ENCODE results near the gene TPO.
A peak's percentile ranks its signal among the peaks of the same experiment; 100 is the strongest.

The TPO gene

DNA sequence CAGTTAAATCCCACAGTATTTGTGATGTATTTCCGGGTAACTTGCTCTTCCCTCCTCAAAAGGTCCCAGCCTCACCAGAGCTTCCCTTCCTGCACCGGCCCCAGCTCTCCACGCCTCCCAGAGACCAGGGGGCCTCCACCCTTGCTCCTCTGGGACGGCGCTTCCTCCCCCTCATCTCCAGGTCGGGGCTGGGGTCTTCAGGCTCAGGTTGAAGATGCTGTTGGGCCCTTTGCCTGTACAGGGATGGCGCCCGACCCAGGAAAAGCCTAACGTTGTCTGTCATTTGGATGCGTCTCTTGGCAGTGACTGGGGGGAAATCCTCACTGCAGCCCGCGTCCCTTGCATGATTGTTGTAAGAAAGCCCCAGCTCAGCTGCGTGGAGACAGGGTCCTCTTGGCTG lies 126.7 kb downstream of the TPO start:
- DNase-seq, result no peak

DNA sequence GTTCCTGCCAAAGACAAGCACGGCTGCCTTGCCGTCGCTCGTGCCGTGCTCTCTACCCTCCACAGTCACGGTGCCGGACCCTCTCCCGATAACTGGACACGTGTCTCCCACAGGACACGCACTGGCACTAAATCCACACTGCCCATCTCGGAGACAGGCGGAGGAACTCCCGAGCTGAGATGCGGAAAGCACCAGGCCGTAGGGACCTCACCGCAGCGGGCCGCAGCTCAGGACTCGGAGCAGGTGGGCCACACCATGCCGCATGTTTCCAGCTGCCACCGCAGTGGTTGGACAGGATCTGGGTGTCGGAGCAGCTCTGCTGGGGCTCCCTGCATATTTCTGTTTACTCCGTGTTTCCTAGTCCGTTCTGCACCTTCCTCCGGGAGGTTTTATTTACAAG lies 127.2 kb downstream of the TPO start:
- no peak for DNase-seq

DNA sequence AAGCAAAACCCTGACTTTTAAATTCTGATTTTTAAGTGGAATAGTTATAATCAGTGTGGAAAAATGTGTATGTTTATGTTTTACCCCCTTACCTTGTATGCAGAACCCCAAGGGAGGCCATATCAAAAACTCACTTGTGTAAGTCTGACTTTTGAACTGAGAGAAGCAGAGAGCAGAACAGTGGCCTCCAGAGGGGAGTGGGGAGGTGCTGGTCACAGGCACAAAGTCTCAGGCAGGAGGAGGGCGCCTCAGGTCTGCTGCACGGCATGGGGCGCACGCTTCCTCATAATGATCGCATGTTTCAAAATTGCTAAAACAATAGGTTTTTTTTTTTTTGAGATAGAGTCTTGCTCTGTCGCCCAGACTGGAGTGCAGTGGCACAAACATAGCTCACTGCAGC lies 127.8 kb downstream of the TPO start:
- no peak for DNase-seq

DNA sequence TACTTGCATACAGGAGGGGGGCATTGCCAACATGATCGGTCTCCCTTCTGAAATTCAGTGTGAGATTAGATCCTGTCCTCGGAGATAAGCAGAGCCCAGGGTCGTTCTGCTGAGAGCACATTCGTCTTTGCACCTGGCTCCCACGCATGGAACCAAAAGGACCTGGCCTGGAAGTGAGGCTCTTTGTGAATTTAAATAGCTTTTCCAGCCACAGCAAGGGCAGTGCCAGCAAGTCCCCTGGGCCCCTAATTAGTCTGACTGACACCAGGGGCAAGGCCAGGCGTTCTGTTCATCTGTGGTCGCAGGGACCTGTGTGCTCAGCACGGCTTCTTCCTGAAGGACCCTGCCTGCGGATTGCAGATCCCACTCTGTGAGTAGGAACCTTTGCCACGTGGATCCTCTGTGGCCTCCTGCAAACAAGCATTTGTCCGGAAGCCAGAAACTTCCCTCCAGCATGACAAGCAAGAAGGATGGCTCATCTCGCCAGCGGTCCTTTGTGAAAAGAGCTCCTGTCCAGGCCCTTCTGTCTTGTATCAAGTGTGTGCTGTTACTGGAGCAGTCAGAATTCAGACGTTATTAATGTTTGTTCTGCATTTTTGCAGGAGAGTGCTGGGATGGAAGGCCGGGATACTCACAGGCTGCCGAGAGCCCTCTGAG lies 128.7 kb downstream of the TPO start:
- no peak for DNase-seq

- DNase-seq, result no peak
Measured at GRCh38 chr2:1542971-1543370, 129.7 kb downstream of the TPO start.

DNA sequence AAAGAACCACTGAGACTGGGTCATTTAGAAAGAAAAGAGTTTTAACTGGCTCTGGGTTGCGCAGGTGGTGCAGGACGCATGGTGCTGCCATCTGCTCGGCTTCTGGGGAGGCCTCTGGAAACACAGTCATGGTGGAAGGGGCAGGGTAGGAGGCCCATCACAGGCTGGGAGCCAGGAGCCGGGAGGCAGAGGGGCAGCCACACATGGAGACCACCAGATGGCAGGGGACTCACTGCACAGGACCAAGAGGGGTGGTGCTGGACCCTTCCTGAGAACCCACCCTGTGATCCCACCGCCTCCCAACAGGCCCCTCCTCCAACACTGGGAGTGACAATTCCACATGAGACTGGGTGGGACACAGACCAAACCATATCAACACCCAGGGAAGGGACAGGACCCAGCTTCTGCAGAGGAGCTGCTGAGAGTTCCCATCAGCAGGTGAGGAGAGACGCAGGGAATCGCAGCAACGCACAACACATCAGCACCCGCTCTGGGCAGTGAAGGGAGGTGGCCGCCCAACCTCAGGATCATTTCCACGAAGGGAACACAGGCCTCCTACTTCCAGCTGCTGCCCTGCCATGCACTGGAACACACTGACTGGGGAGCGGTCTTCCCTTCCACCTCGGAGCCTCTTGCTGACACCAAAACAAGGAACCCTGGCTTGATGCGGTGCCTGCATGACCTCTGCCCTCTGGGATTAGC lies 130.7 kb downstream of the TPO start:
- no peak for DNase-seq

GRCh38 chr2:1544478-1545069 lies 131.3 kb downstream of the TPO start:
- no peak for DNase-seq

- peak; percentile 24 for DNase-seq
Measured at GRCh38 chr2:1546023-1546591, 132.8 kb downstream of the TPO start.

GRCh38 chr2:1546901-1547300 lies 133.6 kb downstream of the TPO start:
- no peak for DNase-seq

DNA sequence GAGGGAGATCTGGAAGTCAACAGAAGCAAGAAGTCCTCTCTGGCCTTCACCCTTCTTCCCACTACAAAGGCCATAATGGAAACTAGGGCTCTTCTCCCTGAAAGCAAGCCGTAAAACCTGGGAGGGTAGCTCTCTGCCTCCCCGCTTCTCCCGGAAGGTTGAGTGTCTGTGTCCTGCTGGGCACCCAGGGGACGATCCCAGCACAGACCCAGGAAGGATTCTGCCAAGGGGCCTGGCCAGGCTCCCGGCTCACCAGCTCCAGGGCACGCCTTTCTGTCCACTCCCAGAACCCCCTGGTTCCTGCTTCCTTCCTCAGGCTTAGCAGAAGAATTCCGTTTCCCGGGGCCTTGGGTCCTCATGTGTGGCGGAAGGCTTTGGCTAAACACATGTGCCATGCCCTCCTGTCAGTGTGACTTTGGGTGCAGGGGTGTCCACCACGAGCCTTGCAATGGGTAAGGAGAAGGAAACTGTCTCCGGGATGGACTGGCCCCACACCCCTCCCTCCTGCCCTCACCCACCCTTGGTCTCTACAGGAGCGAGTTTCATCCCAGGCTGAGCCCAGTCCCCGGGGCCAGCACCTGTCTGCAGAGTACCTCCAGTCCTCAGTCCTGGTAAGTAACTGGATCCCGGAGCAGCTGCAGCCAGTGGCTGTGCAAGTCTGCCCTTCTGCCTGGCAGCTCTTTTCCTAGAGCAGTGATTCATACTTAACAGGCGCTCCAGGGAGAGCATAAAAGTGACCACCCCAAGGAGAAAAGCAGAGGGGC lies 135.8 kb downstream of the TPO start:
- no peak for DNase-seq

GRCh38 chr2:1550076-1550475 lies 136.8 kb downstream of the TPO start:
- DNase-seq, result no peak

DNA sequence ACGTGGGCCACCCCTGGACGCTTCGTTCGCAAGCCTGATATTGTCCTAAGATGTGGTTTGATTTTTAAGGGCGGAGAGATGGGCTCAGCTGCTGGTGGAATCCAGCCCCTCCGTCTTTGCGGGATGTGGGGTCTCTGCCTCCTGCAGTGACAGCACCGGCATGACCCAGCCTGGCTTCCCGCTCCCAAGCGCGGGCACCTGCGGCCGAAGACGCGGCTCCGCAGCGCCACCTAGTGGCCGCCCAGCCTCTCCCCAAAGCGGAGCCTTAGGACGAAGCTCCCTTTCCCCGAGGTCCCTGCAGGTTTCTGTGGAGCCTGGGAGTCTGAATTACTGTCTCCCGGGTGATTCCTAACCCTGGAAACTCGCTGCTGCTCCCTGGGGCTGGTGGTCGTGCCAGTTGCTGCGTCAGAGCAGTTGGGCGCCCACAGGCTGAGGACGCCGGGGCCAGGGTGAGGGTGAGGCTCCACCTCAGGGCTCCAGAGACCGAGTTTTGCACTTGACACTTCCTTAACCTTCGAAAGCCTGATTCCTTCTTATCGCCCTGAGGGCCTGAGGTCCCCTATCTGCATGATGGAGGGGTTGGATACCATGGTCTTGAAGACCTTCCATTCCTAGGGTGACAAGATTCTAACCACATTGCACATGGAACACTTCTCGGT lies 137.5 kb downstream of the TPO start:
- DNase-seq, result no peak

DNA sequence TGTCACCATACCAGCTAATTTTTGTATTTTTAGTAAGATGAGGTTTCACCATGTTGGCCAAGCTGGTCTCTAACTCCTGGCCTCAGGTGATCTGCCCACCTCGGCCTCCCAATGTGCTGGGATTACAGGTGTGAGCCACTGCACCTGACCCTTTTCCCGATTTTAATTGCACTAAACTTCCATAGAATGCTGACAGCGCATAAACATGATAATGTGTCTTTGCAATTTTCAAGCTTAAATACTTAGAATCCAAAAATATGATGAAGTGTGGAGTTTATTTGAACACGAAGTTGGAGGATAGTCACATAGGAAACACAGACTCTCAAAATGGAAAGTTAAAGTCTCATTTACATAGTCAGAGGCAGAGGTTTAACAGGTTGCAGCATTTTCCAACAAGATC lies 138.6 kb downstream of the TPO start:
- no peak for DNase-seq

DNA sequence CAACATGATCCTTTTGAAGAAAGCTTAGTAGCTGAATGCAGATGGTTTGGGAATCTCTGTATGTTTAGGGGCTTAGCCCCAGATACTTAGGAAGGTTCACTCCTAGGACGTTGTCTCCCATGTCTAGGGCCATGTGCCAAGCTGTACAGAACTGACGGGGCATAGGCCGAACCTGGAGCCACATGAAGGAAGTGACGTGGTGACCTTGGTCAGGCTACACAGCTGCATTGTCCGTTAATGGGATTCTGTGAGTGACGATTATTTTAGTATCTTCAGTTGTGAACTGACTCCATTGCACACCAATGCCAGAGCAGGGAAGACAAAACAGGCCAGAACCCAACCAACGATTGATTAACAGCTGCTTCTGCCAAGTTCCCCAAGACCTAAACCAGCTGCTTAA lies 139.3 kb downstream of the TPO start:
- DNase-seq, result no peak

DNA sequence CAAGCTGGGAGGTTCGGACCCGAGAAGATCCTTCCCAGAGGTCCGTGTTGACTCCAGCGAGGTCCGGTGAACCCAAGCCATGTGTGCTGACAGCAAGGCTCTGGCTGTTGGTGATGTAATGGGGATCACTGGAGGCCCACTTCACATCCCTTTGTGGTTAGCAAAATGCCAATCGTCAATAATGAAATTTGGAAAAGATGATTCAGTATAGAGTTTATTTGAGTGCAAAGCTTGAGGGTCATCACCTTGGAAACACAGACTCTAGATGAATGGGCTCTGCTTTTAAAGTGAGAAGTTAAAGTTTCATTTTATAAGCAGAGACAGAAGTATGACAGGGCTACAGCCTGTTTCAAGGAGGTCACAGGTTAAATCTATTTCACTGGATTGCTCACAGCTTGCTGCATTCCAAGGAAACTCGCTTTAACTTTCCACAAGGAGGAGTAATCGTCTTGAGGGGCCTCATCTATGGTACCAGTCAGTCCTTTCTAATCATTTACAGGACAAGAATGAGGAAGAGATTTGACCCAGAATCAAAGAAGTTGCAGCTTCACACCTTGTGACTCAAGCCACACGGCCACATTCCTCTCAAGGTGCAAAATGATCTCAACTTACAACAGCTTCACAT lies 140.5 kb downstream of the TPO start:
- DNase-seq, result no peak

DNA sequence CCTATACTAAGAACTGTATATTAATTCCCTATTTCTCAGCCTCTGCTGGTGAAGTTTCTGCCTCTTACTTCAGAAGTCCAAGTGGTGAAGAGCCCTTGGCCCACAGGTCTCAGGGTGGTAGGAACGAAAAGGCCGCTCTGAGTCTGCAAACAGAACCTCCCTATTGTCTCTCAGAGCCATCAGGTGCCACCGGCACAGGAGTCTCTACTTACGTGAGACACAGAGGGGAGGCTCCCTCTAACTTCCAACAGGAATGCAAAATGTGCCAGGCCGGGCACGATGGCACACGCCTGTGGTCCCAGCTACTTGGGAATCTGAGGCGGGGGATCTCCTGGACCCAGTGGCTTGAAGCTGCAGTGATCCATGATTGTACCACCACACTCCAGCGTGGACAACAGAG lies 143.0 kb downstream of the TPO start:
- no peak for DNase-seq

- DNase-seq, result no peak
Measured at GRCh38 chr2:1556776-1557466, 143.7 kb downstream of the TPO start.

DNA sequence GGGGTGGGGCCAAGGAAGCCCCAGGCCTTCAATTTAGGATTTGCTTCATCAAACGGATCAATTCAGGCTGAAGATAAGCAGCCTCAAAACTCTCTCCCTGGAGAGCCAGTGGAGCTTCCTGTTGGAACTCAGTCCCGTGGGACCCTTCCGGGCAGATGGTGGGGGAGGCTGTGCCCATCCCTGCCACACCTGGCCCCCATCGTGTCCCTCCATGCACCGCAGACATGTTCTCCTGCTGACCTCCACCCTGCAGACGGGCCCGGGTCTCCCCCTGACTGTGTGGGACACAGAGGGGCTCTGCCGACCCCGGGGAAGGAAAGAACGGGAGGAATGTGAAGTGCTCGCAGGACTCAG lies 144.2 kb downstream of the TPO start:
- DNase-seq, result no peak

GRCh38 chr2:1559589-1560175 lies 146.4 kb downstream of the TPO start:
- no peak for DNase-seq

- no peak for DNase-seq
Measured at GRCh38 chr2:1561259-1561658, 148.0 kb downstream of the TPO start.

GRCh38 chr2:1561811-1562421 lies 148.7 kb downstream of the TPO start:
- no peak for DNase-seq

All from NCI-H2081 treated with DMSO at 0.1 percent for 48 hours (cell line).